ENCODE results near the gene SMAD3. TPM values are rescaled to one million over a fixed set of nuclear protein-coding genes. Genes with fewer than 3 reads are reported as not detected.

SMAD3 gene
- total RNA-seq, 2 experiments from 2014 or later, result 41.2 to 77.8 TPM

GRCh38 chr15:67224889-67225288 is 159.5 kb downstream of the SMAD3 start:
- H3K4me3 ChIP-seq (ENCODE audit: low read depth, low read length, poor library complexity, severe bottlenecking), result no peak overlapping the region
- no peak overlapping the region for H3K4me2 ChIP-seq (ENCODE audit: low read length)
- peaks cover 21% of the 10 kb centered on the region for H3K4me1 ChIP-seq (ENCODE audit: insufficient read depth, low read length, poor library complexity, severe bottlenecking)
- H3K27ac ChIP-seq (ENCODE audit: low read depth, low read length, poor library complexity, severe bottlenecking), result no peak overlapping the region
- H3K36me3 ChIP-seq (ENCODE audit: insufficient read depth, low read length), result peaks cover 49% of the 10 kb centered on the region
- intact Hi-C loops (cut with micrococcal nuclease; ENCODE audit: unreplicated experiment), result no loop called here
- POLR2A ChIA-PET, result interaction anchor here (0.9 kb wide), 1 partner anchor 16 kb away, joined by 3 read pairs; no protein-coding TSS in a partner anchor
- H3K9me3 ChIP-seq (ENCODE audit: low read length), result no peaks in the 10 kb centered on the region
- H3K79me2 ChIP-seq (ENCODE audit: insufficient read depth, low read depth, low read length), result no peaks in the 10 kb centered on the region
- CTCF ChIA-PET (ENCODE audit: unreplicated experiment), result no interaction called here
- H3K9me2 ChIP-seq (ENCODE audit: insufficient read depth, low read length), result no peaks in the 10 kb centered on the region
- H2AFZ ChIP-seq (ENCODE audit: low read length), result no peak overlapping the region
- TF ChIP-seq EZH2phosphoT487 (IDR thresholded peaks at IDR 0.05; ENCODE audit: borderline replicate concordance, low read depth, low read length) (no peak), CTCF (conservative IDR thresholded peaks at IDR 0.05; ENCODE audit: low read length) (no peak)
- no TSS peak for BruUV-seq (replicated peaks)
- H4K20me1 ChIP-seq (ENCODE audit: insufficient read depth, low read length), result no peaks in the 10 kb centered on the region
- no peak for DNase-seq (ENCODE audit: low spot score)

DNA sequence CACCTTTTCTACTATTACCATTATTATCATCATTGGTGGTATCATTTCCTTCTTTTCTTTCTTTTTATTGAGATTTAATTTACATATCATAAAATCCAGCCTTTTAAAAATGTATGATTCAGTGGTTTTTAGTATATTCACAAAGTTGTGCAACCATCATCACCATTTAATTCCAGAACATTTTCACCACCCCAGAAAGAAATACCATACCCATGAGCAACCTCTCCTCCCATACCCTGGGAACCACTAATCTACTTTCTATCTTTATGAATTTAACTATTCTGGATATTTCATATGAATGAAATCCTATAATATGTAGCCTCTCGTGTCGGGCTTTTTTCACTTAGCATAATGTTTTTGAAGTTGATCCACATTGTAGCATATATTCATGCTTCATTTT is 159.9 kb downstream of the SMAD3 start:
- Histone ChIP-seq H3K36me3 (ENCODE audit: insufficient read depth, low read length) (peaks cover 49% of the 10 kb centered on the region), H3K4me3 (ENCODE audit: low read depth, low read length, poor library complexity, severe bottlenecking) (no peak overlapping the region), H4K20me1 (ENCODE audit: insufficient read depth, low read length) (no peaks in the 10 kb centered on the region), H2AFZ (ENCODE audit: low read length) (no peak overlapping the region), H3K4me2 (ENCODE audit: low read length) (no peak overlapping the region), H3K4me1 (ENCODE audit: insufficient read depth, low read length, poor library complexity, severe bottlenecking) (peaks cover 21% of the 10 kb centered on the region), H3K9me2 (ENCODE audit: insufficient read depth, low read length) (no peaks in the 10 kb centered on the region), H3K27ac (ENCODE audit: low read depth, low read length, poor library complexity, severe bottlenecking) (no peak overlapping the region), H3K79me2 (ENCODE audit: insufficient read depth, low read depth, low read length) (no peaks in the 10 kb centered on the region), H3K9me3 (ENCODE audit: low read length) (no peaks in the 10 kb centered on the region)
- intact Hi-C loops (cut with micrococcal nuclease; ENCODE audit: unreplicated experiment), result no loop called here
- DNase-seq (ENCODE audit: low spot score), result no peak
- no TSS peak for BruUV-seq (replicated peaks)
- TF ChIP-seq EZH2phosphoT487 (IDR thresholded peaks at IDR 0.05; ENCODE audit: borderline replicate concordance, low read depth, low read length), result no peak
- TF ChIP-seq CTCF (conservative IDR thresholded peaks at IDR 0.05; ENCODE audit: low read length), result no peak
- ChIA-PET CTCF (ENCODE audit: unreplicated experiment) (no interaction called here), POLR2A (interaction anchor here (0.9 to 1.0 kb wide), 2 partner anchors 13 to 15 kb away, joined by 3 read pairs; no protein-coding TSS in a partner anchor)

DNA sequence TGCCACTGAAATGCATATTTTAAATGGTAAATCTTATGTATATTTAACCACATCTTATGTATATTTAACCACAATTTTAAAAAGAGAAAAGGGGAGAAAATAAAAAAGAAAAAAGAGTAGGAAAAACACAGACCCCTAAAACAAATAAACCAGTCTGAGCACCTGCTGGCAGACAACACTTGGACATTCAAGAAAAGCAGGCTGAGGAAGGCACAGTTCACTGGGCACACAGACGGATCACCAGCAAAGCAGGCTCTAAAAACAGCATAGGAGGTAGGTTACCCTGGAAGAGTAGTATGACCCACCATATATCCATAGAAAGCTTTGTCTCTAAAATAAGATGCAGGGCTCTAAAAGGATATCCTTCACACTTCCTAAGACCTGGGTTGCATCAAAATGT is 162.0 kb downstream of the SMAD3 start:
- H4K20me1 ChIP-seq (ENCODE audit: insufficient read depth, low read length), result no peaks in the 10 kb centered on the region
- CTCF ChIA-PET (ENCODE audit: unreplicated experiment), result no interaction called here

More for the DNA sequence above, 162.0 kb downstream of the SMAD3 start:
- no peak overlapping the region for H3K27ac ChIP-seq (ENCODE audit: low read depth, low read length, poor library complexity, severe bottlenecking)
- H3K79me2 ChIP-seq (ENCODE audit: insufficient read depth, low read depth, low read length), result no peaks in the 10 kb centered on the region
- H2AFZ ChIP-seq (ENCODE audit: low read length), result no peak overlapping the region
- no peaks in the 10 kb centered on the region for H3K9me3 ChIP-seq (ENCODE audit: low read length)
- H3K9me2 ChIP-seq (ENCODE audit: insufficient read depth, low read length), result no peaks in the 10 kb centered on the region
- H3K4me3 ChIP-seq (ENCODE audit: low read depth, low read length, poor library complexity, severe bottlenecking), result no peak overlapping the region
- H3K4me2 ChIP-seq (ENCODE audit: low read length), result no peak overlapping the region
- POLR2A ChIA-PET, result interaction anchor here (0.7 kb wide), 2 partner anchors 12 to 31 kb away, joined by 5 read pairs; no protein-coding TSS in a partner anchor
- TF ChIP-seq CTCF (conservative IDR thresholded peaks at IDR 0.05; ENCODE audit: low read length), result no peak
- no peak for TF ChIP-seq EZH2phosphoT487 (IDR thresholded peaks at IDR 0.05; ENCODE audit: borderline replicate concordance, low read depth, low read length)
- peaks cover 65% of the 10 kb centered on the region for H3K36me3 ChIP-seq (ENCODE audit: insufficient read depth, low read length)
- H3K4me1 ChIP-seq (ENCODE audit: insufficient read depth, low read length, poor library complexity, severe bottlenecking), result peaks cover 21% of the 10 kb centered on the region
- intact Hi-C loops (cut with micrococcal nuclease; ENCODE audit: unreplicated experiment), result no loop called here
- DNase-seq (ENCODE audit: low spot score), result no peak
- no TSS peak for BruUV-seq (replicated peaks)
